HepG2 (cell line): ENCODE data around the gene CHCHD6.

Experiments
- BRCA1 ChIP-seq: sonication (generic); formaldehyde crosslinking; IDR thresholded peaks from 2 replicates; pipeline ENCODE4 v1.4.0; 2020; ENCODE audit warnings: missing genetic modification reagents
- CBX1 ChIP-seq: IDR thresholded peaks from one replicate; pipeline ENCODE4 v1.6.1; 2016; ENCODE audit warnings: antibody characterized with exemption, low read depth
- CTCF ChIP-seq: sonication (generic); formaldehyde crosslinking; IDR thresholded peaks from 2 replicates; pipeline ENCODE4 v1.5.0; 2020; ENCODE audit warnings: mild to moderate bottlenecking, missing genetic modification reagents, moderate library complexity
- ELK4 ChIP-seq: sonication (generic); formaldehyde crosslinking; IDR thresholded peaks from 2 replicates; pipeline ENCODE4 v1.9.0; 2021; ENCODE audit warnings: missing genetic modification reagents, borderline replicate concordance
- SMARCE1 ChIP-seq: fragments of 450-650 bp; IDR thresholded peaks from 2 replicates; pipeline ENCODE4 v1.6.1; 2017; ENCODE audit warnings: borderline replicate concordance
- SUZ12 ChIP-seq: fragments of 150-350 bp; IDR thresholded peaks from 2 replicates; pipeline ENCODE4 v1.6.1; 2014; ENCODE audit warnings: low read depth, low read length
- TF ChIP-seq, protein P1 (sequence below): sonication (generic); formaldehyde crosslinking; IDR thresholded peaks from 2 replicates; pipeline ENCODE4 v1.4.0; 2020; ENCODE audit warnings: missing genetic modification reagents, mild to moderate bottlenecking, borderline replicate concordance

DNA sequence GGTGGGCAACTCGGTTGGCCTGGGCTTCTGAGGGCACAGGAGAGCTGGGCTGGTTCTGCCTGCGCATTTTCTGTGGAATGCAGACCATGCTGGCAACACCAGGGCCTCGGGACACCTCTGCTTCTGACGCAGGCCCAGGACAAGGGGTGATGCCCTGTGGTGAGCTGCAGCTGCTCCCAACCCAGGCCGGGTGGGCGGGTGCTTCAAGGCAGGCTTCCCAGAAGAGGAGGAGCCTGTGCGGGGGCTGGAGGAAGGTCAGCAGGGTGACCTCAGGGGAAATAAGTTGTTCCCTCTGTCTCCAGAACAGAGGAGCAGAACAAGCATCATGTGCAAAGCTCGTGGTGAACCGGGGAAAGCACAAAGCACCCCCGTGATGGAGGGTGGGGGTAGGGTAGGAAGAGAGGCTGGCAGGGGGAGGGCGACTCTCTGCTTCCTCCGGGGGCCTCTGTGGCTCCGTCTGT lies 267.9 kb downstream of the CHCHD6 start:
- TF ChIP-seq BRCA1 (CRISPR knock-in tag) = no peak
- TF ChIP-seq SUZ12 = no peak
- TF ChIP-seq CBX1 = no peak
- no peak for TF ChIP-seq ELK4 (CRISPR knock-in tag)
- TF ChIP-seq, protein P1, sequence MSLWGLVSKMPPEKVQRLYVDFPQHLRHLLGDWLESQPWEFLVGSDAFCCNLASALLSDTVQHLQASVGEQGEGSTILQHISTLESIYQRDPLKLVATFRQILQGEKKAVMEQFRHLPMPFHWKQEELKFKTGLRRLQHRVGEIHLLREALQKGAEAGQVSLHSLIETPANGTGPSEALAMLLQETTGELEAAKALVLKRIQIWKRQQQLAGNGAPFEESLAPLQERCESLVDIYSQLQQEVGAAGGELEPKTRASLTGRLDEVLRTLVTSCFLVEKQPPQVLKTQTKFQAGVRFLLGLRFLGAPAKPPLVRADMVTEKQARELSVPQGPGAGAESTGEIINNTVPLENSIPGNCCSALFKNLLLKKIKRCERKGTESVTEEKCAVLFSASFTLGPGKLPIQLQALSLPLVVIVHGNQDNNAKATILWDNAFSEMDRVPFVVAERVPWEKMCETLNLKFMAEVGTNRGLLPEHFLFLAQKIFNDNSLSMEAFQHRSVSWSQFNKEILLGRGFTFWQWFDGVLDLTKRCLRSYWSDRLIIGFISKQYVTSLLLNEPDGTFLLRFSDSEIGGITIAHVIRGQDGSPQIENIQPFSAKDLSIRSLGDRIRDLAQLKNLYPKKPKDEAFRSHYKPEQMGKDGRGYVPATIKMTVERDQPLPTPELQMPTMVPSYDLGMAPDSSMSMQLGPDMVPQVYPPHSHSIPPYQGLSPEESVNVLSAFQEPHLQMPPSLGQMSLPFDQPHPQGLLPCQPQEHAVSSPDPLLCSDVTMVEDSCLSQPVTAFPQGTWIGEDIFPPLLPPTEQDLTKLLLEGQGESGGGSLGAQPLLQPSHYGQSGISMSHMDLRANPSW (CRISPR knock-in tag) = no peak
- no peak for TF ChIP-seq SMARCE1
- no peak for TF ChIP-seq CTCF
